K562 (cell line): ENCODE data around the gene C4orf17.

Source experiments
- ARHGAP35 ChIP-seq: fragments of 450-650 bp; IDR thresholded peaks from 2 replicates; pipeline ENCODE4 v1.6.1; 2018; ENCODE audit not compliant: partially characterized antibody
- BHLHE40 ChIP-seq: IDR thresholded peaks from 2 replicates; pipeline ENCODE4 v1.6.1; 2011; ENCODE audit warnings: low read length, improper control_type of control experiment
- FOXM1 ChIP-seq, 2 experiments: fragments of 450-650 bp in 1 of 2; sonication (generic) in 1 of 2; formaldehyde crosslinking in 1 of 2; IDR thresholded peaks; 2 replicates each; pipeline versions ENCODE4 v1.6.1 to v1.9.0; 2017 to 2022; ENCODE audit warnings: low read depth in 2 of 2, mild to moderate bottlenecking in 2 of 2, missing genetic modification reagents in 1 of 2, moderate library complexity in 1 of 2
- FOXP1 ChIP-seq: sonication (generic); formaldehyde crosslinking; IDR thresholded peaks from 2 replicates; pipeline ENCODE4 v1.8.0; 2022; ENCODE audit warnings: mild to moderate bottlenecking, missing genetic modification reagents
- GABPA ChIP-seq: fragments of 200-800 bp; sonication (Bioruptor generic); conservative IDR thresholded peaks from 2 replicates; pipeline ENCODE4 v1.6.1; 2016; ENCODE audit warnings: low read depth, missing genetic modification characterization, missing compliant biosample characterization
- LEF1 ChIP-seq: fragments of 450-650 bp; IDR thresholded peaks from 2 replicates; pipeline ENCODE4 v1.6.1; 2016; ENCODE audit warnings: mild to moderate bottlenecking
- MAX ChIP-seq: sonication (generic); formaldehyde crosslinking; IDR thresholded peaks from 2 replicates; pipeline ENCODE4 v1.9.0; 2022; ENCODE audit warnings: mild to moderate bottlenecking, missing genetic modification reagents
- SMARCA4 ChIP-seq: fragments of 450-650 bp; IDR thresholded peaks from 2 replicates; pipeline ENCODE4 v1.6.1; 2016
- SMARCC2 ChIP-seq: fragments of 450-650 bp; IDR thresholded peaks from 2 replicates; pipeline ENCODE4 v1.6.1; 2017; ENCODE audit warnings: antibody characterized with exemption, moderate library complexity, mild to moderate bottlenecking, low read depth
- ZBTB1 ChIP-seq: sonication (generic); formaldehyde crosslinking; IDR thresholded peaks from 2 replicates; pipeline ENCODE4 v1.8.1; 2023; ENCODE audit warnings: missing genetic modification reagents, low read depth, mild to moderate bottlenecking, borderline replicate concordance
- TF ChIP-seq, protein P1 (sequence below), 3 experiments: IDR thresholded peaks in 2 of 3; conservative IDR thresholded peaks in 1 of 3; 2 replicates each; pipeline ENCODE4 v1.5.1; 2011 to 2012; ENCODE audit warnings: low read length in 3 of 3, mild to moderate bottlenecking in 3 of 3, control low read depth in 2 of 3, improper control_type of control experiment in 1 of 3, inconsistent platforms in 1 of 3, low read depth in 1 of 3, mixed read lengths in 1 of 3, moderate library complexity in 1 of 3; ENCODE audit not compliant: insufficient read depth in 2 of 3
- TF ChIP-seq, protein P2 (sequence below), 2 experiments: fragments of 450-650 bp; IDR thresholded peaks; 2 replicates each; pipeline ENCODE4 v1.6.1; 2018; ENCODE audit warnings: mild to moderate bottlenecking in 2 of 2, low read depth in 1 of 2; ENCODE audit not compliant: partially characterized antibody in 2 of 2
- TF ChIP-seq, protein P3 (sequence below): sonication (generic); formaldehyde crosslinking; IDR thresholded peaks from 2 replicates; pipeline ENCODE4 v1.8.1; 2022; ENCODE audit warnings: missing genetic modification reagents
- TF ChIP-seq, protein P4 (sequence below): sonication (generic); formaldehyde crosslinking; IDR thresholded peaks from 2 replicates; pipeline ENCODE4 v1.8.1; 2023; ENCODE audit warnings: mild to moderate bottlenecking, missing genetic modification reagents

DNA sequence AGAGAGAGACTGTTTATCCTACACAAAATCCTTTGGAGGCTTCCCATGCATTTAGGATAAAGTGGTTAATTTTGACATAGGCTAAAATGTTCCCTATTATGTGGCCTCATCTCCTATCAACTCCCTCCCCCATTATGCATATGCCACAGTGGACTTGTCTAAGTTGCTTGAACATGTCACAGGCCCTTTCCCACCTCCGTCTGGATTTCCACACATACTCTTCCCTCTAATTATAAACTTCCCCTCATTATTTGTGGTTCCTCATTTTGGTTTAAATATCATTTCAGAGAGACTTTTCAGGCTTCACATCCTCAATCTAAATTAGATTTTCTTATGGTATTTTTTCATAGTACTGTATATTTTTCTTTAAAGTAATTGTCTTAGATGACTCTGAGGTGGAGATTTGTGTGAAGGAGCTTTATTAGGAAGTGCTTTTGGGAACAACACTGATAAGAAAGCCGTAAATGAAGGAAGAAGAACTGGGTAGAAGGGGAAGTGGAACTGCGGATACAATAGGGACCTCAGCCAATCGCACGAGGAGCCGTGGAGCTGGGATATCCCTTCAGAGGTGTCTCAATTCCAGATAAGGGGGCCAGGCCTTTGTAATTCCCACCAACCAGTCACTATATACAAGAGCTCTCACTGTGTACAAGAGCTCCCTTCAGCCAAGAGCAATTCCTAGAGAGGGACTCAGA is 7.9 kb downstream of the C4orf17 start:
- TF ChIP-seq, protein P1, sequence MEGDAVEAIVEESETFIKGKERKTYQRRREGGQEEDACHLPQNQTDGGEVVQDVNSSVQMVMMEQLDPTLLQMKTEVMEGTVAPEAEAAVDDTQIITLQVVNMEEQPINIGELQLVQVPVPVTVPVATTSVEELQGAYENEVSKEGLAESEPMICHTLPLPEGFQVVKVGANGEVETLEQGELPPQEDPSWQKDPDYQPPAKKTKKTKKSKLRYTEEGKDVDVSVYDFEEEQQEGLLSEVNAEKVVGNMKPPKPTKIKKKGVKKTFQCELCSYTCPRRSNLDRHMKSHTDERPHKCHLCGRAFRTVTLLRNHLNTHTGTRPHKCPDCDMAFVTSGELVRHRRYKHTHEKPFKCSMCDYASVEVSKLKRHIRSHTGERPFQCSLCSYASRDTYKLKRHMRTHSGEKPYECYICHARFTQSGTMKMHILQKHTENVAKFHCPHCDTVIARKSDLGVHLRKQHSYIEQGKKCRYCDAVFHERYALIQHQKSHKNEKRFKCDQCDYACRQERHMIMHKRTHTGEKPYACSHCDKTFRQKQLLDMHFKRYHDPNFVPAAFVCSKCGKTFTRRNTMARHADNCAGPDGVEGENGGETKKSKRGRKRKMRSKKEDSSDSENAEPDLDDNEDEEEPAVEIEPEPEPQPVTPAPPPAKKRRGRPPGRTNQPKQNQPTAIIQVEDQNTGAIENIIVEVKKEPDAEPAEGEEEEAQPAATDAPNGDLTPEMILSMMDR (IDR thresholded peaks at IDR 0.05 in 2 of 3, conservative IDR thresholded peaks at IDR 0.05 in 1 of 3; ENCODE audit: insufficient read depth in 2 of 3, low read depth in 1 of 3, low read length in 3 of 3) = no peak
- TF ChIP-seq LEF1 (no peak), FOXP1 (CRISPR knock-in tag) (no peak), SMARCA4 (no peak), ZBTB1 (CRISPR knock-in tag) (no peak), MAX (no peak), GABPA (tag) (no peak), FOXM1 (IDR thresholded peaks at IDR 0.05; ENCODE audit: low read depth) (no peak), FOXM1 (CRISPR knock-in tag; IDR thresholded peaks at IDR 0.05; ENCODE audit: low read depth) (no peak), ARHGAP35 (no peak), BHLHE40 (no peak), SMARCC2 (no peak)
- TF ChIP-seq, protein P2, sequence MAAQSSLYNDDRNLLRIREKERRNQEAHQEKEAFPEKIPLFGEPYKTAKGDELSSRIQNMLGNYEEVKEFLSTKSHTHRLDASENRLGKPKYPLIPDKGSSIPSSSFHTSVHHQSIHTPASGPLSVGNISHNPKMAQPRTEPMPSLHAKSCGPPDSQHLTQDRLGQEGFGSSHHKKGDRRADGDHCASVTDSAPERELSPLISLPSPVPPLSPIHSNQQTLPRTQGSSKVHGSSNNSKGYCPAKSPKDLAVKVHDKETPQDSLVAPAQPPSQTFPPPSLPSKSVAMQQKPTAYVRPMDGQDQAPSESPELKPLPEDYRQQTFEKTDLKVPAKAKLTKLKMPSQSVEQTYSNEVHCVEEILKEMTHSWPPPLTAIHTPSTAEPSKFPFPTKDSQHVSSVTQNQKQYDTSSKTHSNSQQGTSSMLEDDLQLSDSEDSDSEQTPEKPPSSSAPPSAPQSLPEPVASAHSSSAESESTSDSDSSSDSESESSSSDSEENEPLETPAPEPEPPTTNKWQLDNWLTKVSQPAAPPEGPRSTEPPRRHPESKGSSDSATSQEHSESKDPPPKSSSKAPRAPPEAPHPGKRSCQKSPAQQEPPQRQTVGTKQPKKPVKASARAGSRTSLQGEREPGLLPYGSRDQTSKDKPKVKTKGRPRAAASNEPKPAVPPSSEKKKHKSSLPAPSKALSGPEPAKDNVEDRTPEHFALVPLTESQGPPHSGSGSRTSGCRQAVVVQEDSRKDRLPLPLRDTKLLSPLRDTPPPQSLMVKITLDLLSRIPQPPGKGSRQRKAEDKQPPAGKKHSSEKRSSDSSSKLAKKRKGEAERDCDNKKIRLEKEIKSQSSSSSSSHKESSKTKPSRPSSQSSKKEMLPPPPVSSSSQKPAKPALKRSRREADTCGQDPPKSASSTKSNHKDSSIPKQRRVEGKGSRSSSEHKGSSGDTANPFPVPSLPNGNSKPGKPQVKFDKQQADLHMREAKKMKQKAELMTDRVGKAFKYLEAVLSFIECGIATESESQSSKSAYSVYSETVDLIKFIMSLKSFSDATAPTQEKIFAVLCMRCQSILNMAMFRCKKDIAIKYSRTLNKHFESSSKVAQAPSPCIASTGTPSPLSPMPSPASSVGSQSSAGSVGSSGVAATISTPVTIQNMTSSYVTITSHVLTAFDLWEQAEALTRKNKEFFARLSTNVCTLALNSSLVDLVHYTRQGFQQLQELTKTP (IDR thresholded peaks at IDR 0.05; ENCODE audit: low read depth in 1 of 2, partially characterized antibody in 2 of 2) = no peak
- TF ChIP-seq, protein P3, sequence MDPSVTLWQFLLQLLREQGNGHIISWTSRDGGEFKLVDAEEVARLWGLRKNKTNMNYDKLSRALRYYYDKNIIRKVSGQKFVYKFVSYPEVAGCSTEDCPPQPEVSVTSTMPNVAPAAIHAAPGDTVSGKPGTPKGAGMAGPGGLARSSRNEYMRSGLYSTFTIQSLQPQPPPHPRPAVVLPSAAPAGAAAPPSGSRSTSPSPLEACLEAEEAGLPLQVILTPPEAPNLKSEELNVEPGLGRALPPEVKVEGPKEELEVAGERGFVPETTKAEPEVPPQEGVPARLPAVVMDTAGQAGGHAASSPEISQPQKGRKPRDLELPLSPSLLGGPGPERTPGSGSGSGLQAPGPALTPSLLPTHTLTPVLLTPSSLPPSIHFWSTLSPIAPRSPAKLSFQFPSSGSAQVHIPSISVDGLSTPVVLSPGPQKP (CRISPR knock-in tag) = no peak
- TF ChIP-seq, protein P4, sequence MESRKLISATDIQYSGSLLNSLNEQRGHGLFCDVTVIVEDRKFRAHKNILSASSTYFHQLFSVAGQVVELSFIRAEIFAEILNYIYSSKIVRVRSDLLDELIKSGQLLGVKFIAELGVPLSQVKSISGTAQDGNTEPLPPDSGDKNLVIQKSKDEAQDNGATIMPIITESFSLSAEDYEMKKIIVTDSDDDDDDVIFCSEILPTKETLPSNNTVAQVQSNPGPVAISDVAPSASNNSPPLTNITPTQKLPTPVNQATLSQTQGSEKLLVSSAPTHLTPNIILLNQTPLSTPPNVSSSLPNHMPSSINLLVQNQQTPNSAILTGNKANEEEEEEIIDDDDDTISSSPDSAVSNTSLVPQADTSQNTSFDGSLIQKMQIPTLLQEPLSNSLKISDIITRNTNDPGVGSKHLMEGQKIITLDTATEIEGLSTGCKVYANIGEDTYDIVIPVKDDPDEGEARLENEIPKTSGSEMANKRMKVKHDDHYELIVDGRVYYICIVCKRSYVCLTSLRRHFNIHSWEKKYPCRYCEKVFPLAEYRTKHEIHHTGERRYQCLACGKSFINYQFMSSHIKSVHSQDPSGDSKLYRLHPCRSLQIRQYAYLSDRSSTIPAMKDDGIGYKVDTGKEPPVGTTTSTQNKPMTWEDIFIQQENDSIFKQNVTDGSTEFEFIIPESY (CRISPR knock-in tag) = no peak
